ENCODE measurements around the gene SMIM8.

DNA sequence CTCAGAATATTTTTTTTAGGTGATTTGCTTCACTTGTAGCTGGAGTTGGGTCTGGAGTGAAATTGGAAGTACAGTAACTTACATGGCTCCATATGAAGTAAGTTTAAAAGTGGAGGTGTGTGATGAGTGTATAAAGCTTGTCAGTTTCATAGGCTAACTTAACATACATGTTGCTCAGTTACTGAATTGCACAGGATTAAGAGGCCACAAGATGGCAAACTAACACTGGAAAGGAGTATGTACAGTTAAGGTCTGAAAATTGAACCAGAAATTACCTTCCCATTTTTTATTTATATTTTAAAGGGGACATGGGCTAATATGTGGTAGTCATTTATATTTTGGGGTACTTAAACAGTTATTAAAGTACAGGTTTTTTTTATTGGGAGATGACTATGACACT is 45.3 kb upstream of the SMIM8 start:
- TF ChIP-seq CEBPB (IDR thresholded peaks at IDR 0.05; ENCODE audit: borderline replicate concordance in 1 of 2, low read depth in 2 of 2, low read length in 2 of 2): no peak
- TF ChIP-seq EZH2 (IDR thresholded peaks at IDR 0.05; ENCODE audit: borderline replicate concordance, control insufficient read depth, low read depth, low read length): no peak
- no peak for TF ChIP-seq CHD2 (IDR thresholded peaks at IDR 0.05; ENCODE audit: borderline replicate concordance, low read depth, low read length)
- TF ChIP-seq, protein P1, sequence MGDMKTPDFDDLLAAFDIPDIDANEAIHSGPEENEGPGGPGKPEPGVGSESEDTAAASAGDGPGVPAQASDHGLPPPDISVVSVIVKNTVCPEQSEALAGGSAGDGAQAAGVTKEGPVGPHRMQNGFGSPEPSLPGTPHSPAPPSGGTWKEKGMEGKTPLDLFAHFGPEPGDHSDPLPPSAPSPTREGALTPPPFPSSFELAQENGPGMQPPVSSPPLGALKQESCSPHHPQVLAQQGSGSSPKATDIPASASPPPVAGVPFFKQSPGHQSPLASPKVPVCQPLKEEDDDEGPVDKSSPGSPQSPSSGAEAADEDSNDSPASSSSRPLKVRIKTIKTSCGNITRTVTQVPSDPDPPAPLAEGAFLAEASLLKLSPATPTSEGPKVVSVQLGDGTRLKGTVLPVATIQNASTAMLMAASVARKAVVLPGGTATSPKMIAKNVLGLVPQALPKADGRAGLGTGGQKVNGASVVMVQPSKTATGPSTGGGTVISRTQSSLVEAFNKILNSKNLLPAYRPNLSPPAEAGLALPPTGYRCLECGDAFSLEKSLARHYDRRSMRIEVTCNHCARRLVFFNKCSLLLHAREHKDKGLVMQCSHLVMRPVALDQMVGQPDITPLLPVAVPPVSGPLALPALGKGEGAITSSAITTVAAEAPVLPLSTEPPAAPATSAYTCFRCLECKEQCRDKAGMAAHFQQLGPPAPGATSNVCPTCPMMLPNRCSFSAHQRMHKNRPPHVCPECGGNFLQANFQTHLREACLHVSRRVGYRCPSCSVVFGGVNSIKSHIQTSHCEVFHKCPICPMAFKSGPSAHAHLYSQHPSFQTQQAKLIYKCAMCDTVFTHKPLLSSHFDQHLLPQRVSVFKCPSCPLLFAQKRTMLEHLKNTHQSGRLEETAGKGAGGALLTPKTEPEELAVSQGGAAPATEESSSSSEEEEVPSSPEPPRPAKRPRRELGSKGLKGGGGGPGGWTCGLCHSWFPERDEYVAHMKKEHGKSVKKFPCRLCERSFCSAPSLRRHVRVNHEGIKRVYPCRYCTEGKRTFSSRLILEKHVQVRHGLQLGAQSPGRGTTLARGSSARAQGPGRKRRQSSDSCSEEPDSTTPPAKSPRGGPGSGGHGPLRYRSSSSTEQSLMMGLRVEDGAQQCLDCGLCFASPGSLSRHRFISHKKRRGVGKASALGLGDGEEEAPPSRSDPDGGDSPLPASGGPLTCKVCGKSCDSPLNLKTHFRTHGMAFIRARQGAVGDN (IDR thresholded peaks at IDR 0.05): no peak
- TF ChIP-seq CREB1 (IDR thresholded peaks at IDR 0.05; ENCODE audit: low read depth): no peak
- no peak for TF ChIP-seq MEF2A (IDR thresholded peaks at IDR 0.05; ENCODE audit: insufficient read depth, low read depth, low read length)
- TF ChIP-seq MTA3 (IDR thresholded peaks at IDR 0.05; ENCODE audit: borderline replicate concordance, low read length): no peak

Data from GM12878 (cell line).